Measurements from ENCODE around the gene GBE1.

GRCh38 chr3:81518945-81519344 is 242.5 kb downstream of the GBE1 start:
- TF ChIP-seq USF1 (IDR thresholded peaks at IDR 0.05; ENCODE audit: borderline replicate concordance, low read depth) (no peak), PBX3 (IDR thresholded peaks at IDR 0.05) (no peak), CTCF (IDR thresholded peaks at IDR 0.05) (no peak), YY1 (IDR thresholded peaks at IDR 0.05; ENCODE audit: low read depth) (no peak), RXRA (IDR thresholded peaks at IDR 0.05; ENCODE audit: borderline replicate concordance, low read depth) (no peak), POLR2AphosphoS5 (IDR thresholded peaks at IDR 0.05; ENCODE audit: low read depth, low read length) (no peak), REST (IDR thresholded peaks at IDR 0.05; ENCODE audit: low read depth, low read length) (no peak), EP300 (IDR thresholded peaks at IDR 0.05; ENCODE audit: borderline replicate concordance in 1 of 2, low read depth in 1 of 2, low read length in 1 of 2) (no peak), SMC3 (IDR thresholded peaks at IDR 0.05; ENCODE audit: low read depth, low read length) (no peak)
